Suprapubic skin (tissue), 4 donors: Measurements from ENCODE around the gene RELA.

ENCODE experiments used
- POLR2A ChIP-seq, 2 donors: fragments of 450-650 bp; IDR thresholded peaks; one replicate each; pipeline ENCODE4 v1.6.1; 2017; ENCODE audit warnings: antibody characterized with exemption in 2 of 2, mild to moderate bottlenecking in 2 of 2, moderate library complexity in 2 of 2
- POLR2AphosphoS5 ChIP-seq, 3 donors: sonication (generic); formaldehyde crosslinking; IDR thresholded peaks; one replicate each; pipeline ENCODE4 v1.6.1; 2017; ENCODE audit warnings: antibody characterized with exemption in 3 of 3
- TF ChIP-seq, protein P1 (sequence below), 2 donors: fragments of 200-600 bp in 1 of 2; fragments of 450-650 bp in 1 of 2; sonication (generic) in 1 of 2; IDR thresholded peaks; one replicate each; pipeline ENCODE4 v1.5.1; 2016 to 2019; ENCODE audit warnings: antibody characterized with exemption in 2 of 2, mild to moderate bottlenecking in 1 of 2, moderate library complexity in 1 of 2

GRCh38 chr11:65622011-65622410, 40.7 kb downstream of the RELA start:
- TF ChIP-seq, protein P1, sequence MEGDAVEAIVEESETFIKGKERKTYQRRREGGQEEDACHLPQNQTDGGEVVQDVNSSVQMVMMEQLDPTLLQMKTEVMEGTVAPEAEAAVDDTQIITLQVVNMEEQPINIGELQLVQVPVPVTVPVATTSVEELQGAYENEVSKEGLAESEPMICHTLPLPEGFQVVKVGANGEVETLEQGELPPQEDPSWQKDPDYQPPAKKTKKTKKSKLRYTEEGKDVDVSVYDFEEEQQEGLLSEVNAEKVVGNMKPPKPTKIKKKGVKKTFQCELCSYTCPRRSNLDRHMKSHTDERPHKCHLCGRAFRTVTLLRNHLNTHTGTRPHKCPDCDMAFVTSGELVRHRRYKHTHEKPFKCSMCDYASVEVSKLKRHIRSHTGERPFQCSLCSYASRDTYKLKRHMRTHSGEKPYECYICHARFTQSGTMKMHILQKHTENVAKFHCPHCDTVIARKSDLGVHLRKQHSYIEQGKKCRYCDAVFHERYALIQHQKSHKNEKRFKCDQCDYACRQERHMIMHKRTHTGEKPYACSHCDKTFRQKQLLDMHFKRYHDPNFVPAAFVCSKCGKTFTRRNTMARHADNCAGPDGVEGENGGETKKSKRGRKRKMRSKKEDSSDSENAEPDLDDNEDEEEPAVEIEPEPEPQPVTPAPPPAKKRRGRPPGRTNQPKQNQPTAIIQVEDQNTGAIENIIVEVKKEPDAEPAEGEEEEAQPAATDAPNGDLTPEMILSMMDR (IDR thresholded peaks at IDR 0.05) = no peak
- TF ChIP-seq POLR2A (IDR thresholded peaks at IDR 0.05) (no peak), POLR2AphosphoS5 (IDR thresholded peaks at IDR 0.05) (no peak)
